Activated CD8-positive, alpha-beta memory T cell treated with anti-CD3 and anti-CD28 coated beads, Interleukin-2, amount 10 ng/mL, durations not matched to agents 7 days and 5 days (primary cell): ENCODE data around the gene RIPPLY3. TPM values are rescaled to one million over a fixed set of nuclear protein-coding genes. Genes with fewer than 3 reads are reported as not detected.

ENCODE experiments used
- ATAC-seq: fragments of 150-1000 bp; cut with Tn5 transposase; one replicate; pipeline ENCODE4 v1.10.0; 2021; ENCODE audit warnings: moderate library complexity
- CTCF ChIA-PET: fragments of 350-600 bp; sonication (Branson Sonifier 250); formaldehyde crosslinking; loops from one replicate; lab custom pipeline; 2021; ENCODE audit warnings: antibody characterized with exemption; lab: Charles Lee
- DNase-seq: peaks from one replicate; pipeline ENCODE4 v3.0.0-alpha.2; 2020
- H3K27ac Mint-ChIP-seq: one replicate; pipeline ENCODE4 v1.8.0; 2021; ENCODE audit warnings: mild to moderate bottlenecking, mixed read lengths
- H3K27me3 Mint-ChIP-seq: one replicate; pipeline ENCODE4 v1.8.0; 2021; ENCODE audit warnings: mixed read lengths
- H3K36me3 Mint-ChIP-seq: one replicate; pipeline ENCODE4 v1.8.0; 2021; ENCODE audit warnings: mild to moderate bottlenecking, mixed read lengths
- H3K4me1 Mint-ChIP-seq: one replicate; pipeline ENCODE4 v1.8.0; 2021; ENCODE audit warnings: mixed read lengths
- H3K4me3 Mint-ChIP-seq: one replicate; pipeline ENCODE4 v1.8.0; 2021; ENCODE audit warnings: mild to moderate bottlenecking, moderate library complexity, mixed read lengths
- H3K9me3 Mint-ChIP-seq: one replicate; pipeline ENCODE4 v1.8.0; 2022; ENCODE audit warnings: low read depth, mixed read lengths
- total RNA-seq, 2 experiments: library from RNA; stranded (reverse); gene quantifications; one replicate each; pipeline ENCODE4 v1.2.3, GENCODE V29; 2021

Gene RIPPLY3, protein sequence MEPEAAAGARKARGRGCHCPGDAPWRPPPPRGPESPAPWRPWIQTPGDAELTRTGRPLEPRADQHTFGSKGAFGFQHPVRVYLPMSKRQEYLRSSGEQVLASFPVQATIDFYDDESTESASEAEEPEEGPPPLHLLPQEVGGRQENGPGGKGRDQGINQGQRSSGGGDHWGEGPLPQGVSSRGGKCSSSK
- under 1 TPM in 1 of 2 experiments, not detected in 1; 0.14 TPM for total RNA-seq

DNA sequence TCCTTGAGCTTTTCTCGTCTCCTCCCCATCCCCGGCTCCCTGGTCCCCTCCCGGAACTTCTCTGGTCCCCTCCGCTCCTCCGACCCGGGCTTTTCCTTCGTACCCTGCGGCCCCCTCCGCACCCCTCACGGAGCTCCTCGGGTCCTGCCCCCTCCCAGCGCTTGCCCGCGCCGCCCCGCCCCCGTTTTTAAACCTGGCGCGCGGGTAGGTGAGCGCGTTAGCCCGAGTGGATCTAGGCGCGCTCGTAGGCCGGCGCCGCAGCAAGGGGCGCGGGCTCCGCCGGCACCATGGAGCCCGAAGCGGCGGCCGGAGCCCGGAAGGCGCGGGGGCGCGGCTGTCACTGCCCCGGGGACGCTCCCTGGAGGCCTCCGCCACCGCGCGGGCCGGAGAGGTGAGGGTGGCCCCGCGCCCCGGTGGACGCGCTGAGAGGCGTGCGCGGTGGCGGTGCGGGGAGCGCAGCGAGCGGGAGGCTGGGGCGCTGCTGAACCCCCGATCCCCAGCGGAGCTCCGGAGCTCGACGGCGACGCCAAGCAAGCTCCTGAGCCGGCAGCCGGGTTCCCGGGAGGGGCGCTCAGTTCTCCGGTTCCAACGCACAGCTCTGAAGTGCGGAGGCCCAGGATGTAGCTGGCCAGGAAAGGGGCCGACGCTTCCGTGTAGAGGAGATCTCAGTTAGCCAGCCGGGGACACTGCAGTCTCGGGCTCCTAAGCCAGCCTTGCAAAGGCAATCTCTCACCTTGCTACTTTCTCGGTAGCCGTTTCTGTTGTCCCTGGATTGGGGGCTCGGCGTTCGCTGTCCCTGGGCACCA lies at the start of gene RIPPLY3:
Gene RIPPLY3 (plus strand): TSS at position 217 of the 806 bp plus-strand sequence. CDS start 71 bp downstream, at position 288.
- Mint-ChIP-seq H3K36me3 (peaks cover 2% of the 10 kb centered on the region), H3K27ac (no peak within 1 kb of the TSS), H3K27me3 (peaks cover 35% of the 10 kb centered on the region), H3K9me3 (no peaks in the 10 kb centered on the region), H3K4me1 (peaks cover 21% of the 10 kb centered on the region), H3K4me3 (peak within 1 kb of the TSS; percentile 62)
- ATAC-seq (peak; percentile 44), DNase-seq (no peak)
- CTCF ChIA-PET, result interaction anchor here (1.1 to 3.5 kb wide), 8 partner anchors 15 to 376 kb away, joined by 3 to 13 read pairs (median 4); partner anchors contain the start of gene HLCS

DNA sequence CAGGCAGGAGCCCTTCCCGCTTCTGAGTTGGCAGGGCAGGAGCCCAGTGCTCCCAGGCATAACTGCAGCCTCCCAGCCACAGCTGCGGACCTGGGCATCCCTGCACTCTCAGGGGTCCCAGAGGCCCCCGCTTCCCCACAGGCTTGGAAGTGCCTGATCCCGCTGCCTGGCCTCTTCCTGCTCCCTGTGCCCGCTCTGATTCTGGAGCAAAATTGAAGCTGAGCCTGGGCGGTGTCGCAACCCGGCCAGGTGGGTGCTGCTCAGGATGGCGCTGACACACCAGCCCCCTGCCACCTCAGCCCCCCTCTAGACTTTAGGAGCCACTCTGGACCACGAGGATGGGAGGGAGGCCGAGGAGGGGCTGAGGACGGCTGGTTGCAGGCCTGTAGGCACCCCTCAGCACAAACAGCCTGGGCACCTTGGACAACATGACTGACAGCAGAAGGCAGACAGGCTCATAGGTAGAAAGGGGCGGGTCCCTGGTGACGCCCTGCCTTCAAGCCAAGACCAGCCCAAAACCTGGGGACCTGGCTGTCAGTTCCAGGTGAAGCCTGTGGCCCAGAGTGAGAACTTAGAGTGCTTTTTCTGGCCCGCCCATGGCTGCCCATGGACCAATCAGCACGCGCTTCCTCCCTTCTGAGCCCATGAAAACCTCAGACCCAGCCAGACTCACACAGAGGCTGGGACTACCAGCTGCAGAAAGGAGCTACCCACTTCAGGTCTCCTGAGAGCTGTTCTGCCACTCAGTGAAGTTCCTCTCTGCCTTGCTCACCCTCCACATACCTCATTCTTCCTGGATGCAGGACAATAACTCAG lies 47.3 kb upstream of the RIPPLY3 start:
- no peak for DNase-seq
- Mint-ChIP-seq H3K27me3 (no peaks in the 10 kb centered on the region), H3K9me3 (no peaks in the 10 kb centered on the region), H3K27ac (no peak overlapping the region), H3K4me3 (no peak overlapping the region), H3K36me3 (peaks cover 18% of the 10 kb centered on the region), H3K4me1 (no peaks in the 10 kb centered on the region)
- ATAC-seq, result no peak
- CTCF ChIA-PET, result no interaction called here

DNA sequence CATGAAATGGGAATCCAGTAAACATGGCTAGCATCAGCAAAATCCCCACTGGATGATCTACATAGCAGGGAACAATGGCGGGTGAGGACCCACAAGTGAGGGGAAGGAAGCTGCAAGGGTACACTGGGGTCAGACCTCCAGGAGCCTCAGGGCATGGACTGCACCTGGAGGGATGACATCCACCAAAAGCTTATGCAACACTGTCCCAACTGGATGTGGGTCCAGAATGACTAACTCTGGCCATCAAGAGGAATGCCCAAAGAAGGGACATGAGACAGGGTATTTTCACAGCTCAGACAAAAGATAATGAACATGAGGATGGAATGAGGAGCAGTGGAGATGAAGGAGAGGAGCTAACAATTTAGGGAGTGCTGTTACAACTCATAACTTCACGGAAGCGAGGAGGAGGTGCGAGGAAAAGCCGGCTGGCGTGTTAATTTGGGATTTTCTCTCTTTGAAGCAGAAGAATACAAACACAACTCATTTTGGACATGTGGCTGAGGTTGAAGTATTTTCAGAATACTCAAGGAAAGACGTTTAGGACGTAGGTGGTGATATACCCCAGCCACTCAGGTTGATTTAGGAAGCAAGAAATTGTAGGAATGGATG lies 45.7 kb upstream of the RIPPLY3 start:
- no peak for DNase-seq
- peaks cover 19% of the 10 kb centered on the region for H3K36me3 Mint-ChIP-seq
- peaks cover 14% of the 10 kb centered on the region for H3K4me1 Mint-ChIP-seq
- no peak for ATAC-seq
- H3K4me3 Mint-ChIP-seq, result no peak overlapping the region
- no peaks in the 10 kb centered on the region for H3K27me3 Mint-ChIP-seq
- no peaks in the 10 kb centered on the region for H3K9me3 Mint-ChIP-seq
- no peak overlapping the region for H3K27ac Mint-ChIP-seq
- CTCF ChIA-PET, result no interaction called here

DNA sequence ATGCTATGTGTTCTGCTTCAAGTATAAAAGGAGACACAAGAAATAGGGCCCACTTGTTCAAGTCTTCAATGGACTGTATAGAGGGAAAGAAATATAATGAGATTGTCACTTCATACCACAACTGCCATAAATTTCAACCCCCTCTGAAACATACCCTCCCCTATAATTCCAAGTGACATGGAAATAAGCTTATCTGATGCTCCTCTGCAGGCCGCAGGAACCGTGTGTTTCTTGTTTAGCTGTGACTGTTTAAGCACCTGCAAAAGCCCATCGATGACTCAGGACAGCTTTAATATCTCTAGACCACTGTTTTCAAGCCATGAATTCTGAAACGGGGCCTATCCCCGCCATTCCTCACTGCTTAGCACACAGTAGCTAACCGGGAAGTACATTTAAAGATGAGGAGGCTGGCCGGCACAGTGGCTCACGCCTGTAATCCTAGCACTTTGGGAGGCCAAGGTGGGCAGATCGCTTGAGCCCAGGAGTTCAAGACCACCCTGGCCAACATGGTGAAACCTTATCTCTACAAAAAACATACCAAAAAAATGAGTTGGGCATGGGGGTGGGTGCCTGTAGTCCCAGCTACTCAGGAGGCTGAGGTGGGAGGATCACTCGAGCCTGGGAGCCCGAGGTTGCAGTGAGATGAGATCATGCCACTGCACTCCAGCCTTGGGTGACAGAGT lies 44.3 kb upstream of the RIPPLY3 start:
- H3K4me3 Mint-ChIP-seq, result no peak overlapping the region
- ATAC-seq (no peak), DNase-seq (no peak)
- no peak overlapping the region for H3K27ac Mint-ChIP-seq
- H3K27me3 Mint-ChIP-seq, result no peaks in the 10 kb centered on the region
- peaks cover 16% of the 10 kb centered on the region for H3K36me3 Mint-ChIP-seq
- peaks cover 17% of the 10 kb centered on the region for H3K4me1 Mint-ChIP-seq
- H3K9me3 Mint-ChIP-seq, result no peaks in the 10 kb centered on the region
- CTCF ChIA-PET, result interaction anchor here (0.6 to 1.6 kb wide), 2 partner anchors 15 to 795 kb away, joined by 3 to 5 read pairs; no protein-coding TSS in a partner anchor

DNA sequence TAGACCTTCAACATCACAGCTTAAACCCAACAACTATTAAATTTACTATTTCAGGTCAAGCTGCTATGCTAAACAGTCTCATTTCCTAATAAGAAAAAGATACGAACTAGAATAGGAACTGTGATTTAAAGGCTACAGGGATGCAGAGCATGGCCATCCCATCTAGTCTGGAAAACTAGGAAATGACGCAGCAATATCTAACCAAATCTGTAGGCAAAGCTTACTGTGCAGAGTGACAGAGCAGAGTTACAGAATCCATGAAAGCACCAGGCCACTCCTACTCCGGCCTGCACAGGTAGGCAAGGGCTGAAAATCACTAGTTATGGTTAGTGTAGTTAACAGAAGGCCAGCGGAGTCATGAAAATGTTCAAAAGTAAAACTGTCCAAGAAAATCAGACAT lies 42.1 kb upstream of the RIPPLY3 start:
- no peak overlapping the region for H3K27ac Mint-ChIP-seq
- CTCF ChIA-PET, result interaction anchor here (1.1 kb wide), 1 partner anchor 16 kb away, joined by 3 read pairs; no protein-coding TSS in a partner anchor
- no peaks in the 10 kb centered on the region for H3K27me3 Mint-ChIP-seq
- ATAC-seq (no peak), DNase-seq (no peak)
- H3K36me3 Mint-ChIP-seq, result peaks cover 14% of the 10 kb centered on the region
- H3K9me3 Mint-ChIP-seq, result no peaks in the 10 kb centered on the region
- H3K4me3 Mint-ChIP-seq, result no peak overlapping the region
- H3K4me1 Mint-ChIP-seq, result peaks cover 21% of the 10 kb centered on the region

DNA sequence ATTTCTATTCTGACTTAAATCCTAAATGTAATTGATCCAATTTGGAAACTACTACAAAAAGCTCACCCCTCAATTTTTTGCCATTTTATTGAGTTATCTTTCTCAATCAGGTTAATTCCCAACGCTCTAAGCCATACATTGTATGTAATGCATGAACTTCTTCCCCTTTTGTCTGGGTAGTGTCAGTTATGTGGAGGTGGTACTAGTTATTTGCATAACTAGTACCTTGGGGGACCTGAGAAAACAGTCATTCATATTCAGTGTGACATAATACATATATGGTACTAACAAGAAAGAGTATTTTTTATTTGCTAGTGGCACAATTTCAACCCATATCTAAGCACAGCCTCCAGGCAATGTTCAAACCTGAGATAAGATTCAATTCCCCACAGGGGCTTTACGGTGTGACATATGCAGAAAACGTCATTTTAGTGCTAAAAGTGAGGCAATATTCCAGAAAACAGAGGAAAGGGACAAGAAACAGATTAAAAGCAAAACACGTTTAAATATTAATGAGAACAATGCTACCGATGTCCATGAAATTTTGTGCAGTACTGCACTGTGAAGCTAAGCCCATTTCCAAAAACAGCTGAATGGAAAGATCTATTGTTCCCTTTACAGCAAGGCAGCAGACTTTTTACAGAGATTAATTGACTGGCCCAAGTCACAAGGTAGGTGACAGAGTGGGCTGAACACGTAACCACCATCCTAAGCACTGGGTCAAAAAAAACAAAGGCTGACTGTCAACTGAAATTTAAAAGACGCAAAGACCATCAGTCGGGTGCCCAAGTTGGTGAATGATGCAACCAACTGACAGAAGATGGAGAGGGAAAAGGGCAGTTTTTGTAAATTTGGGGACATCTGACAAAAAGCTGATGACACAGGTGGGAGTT lies 41.4 kb upstream of the RIPPLY3 start:
- Mint-ChIP-seq H3K27ac (peak overlapping the region; percentile 81), H3K36me3 (peaks cover 11% of the 10 kb centered on the region), H3K4me3 (peak overlapping the region; percentile 75), H3K4me1 (peaks cover 21% of the 10 kb centered on the region), H3K9me3 (no peaks in the 10 kb centered on the region), H3K27me3 (no peaks in the 10 kb centered on the region)
- CTCF ChIA-PET, result interaction anchor here (0.9 to 4.2 kb wide), 9 partner anchors 12 to 121 kb away, joined by 3 to 22 read pairs (median 3); partner anchors contain the start of gene RIPPLY3
- DNase-seq (no peak), ATAC-seq (no peak)

DNA sequence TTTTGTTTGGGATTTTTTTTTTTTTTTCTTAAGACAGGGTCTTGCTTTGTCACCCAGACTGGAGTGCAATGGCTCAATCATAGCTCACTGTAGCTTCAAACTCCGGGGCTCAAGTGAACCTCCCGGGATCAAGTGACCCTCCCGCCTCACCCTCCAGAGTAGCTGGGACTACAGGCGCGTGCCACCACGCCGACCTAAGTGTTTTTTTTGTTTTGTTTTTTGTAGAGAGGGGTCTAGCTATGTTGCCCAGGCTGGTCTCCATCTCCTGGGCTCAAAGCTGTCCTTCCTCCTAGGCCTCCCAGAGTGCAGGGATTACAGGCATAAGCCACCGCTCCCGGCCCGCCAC lies 40.8 kb upstream of the RIPPLY3 start:
- peak overlapping the region; percentile 75 for H3K4me3 Mint-ChIP-seq
- H3K36me3 Mint-ChIP-seq, result peaks cover 8% of the 10 kb centered on the region
- no peak for DNase-seq
- CTCF ChIA-PET, result interaction anchor here (0.9 to 4.2 kb wide), 8 partner anchors 11 to 120 kb away, joined by 3 to 22 read pairs (median 4); partner anchors contain the start of gene RIPPLY3
- H3K27me3 Mint-ChIP-seq, result no peaks in the 10 kb centered on the region
- H3K9me3 Mint-ChIP-seq, result no peaks in the 10 kb centered on the region
- ATAC-seq, result peak; percentile 11
- peak overlapping the region; percentile 81 for H3K27ac Mint-ChIP-seq
- peaks cover 21% of the 10 kb centered on the region for H3K4me1 Mint-ChIP-seq

DNA sequence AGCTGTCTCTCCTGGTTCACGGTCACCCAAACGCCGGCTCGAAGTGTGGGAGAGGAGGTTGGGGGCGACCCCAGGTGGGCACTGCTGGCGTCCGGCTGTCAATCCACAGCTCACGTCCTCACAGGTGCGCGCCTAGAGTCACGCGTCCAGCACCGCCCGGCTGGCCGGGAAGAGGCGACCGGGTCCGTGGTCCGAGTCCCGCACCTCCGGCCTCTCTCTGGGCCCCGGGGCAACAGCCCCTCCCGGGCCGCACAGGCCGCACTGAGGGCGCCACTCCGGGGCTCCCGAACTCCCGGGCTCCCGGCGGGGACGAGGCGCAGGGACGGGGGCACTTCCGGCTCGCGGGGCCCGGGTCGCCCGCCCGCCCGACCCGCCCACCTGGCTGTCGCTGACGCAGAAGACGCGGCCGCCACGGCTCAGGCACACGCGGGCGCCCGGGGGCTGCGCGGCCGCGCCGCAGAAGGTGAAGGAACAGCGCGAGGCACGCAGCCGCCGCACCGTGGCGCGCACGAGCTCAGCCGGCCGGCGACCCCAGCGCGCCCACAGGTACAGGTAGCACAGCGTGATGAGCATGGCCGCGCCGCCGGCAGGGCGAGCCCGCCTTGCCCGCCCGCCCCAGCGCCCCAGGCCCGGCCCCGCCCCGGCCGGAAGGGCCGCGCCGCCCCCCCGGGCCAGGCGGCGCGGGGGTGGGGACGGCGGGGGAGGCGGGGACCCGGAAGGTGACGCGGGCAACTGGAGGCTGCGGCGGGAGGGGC lies 40.3 kb upstream of the RIPPLY3 start, which contains the start of gene HLCS:
Gene HLCS (minus strand): TSS at position 604 of the 755 bp plus-strand sequence. CDS start 31 bp downstream, at position 573.
- CTCF ChIA-PET, result interaction anchor here (0.9 to 4.2 kb wide), 10 partner anchors 11 to 597 kb away, joined by 3 to 22 read pairs (median 4); partner anchors contain the start of gene RIPPLY3

DNA sequence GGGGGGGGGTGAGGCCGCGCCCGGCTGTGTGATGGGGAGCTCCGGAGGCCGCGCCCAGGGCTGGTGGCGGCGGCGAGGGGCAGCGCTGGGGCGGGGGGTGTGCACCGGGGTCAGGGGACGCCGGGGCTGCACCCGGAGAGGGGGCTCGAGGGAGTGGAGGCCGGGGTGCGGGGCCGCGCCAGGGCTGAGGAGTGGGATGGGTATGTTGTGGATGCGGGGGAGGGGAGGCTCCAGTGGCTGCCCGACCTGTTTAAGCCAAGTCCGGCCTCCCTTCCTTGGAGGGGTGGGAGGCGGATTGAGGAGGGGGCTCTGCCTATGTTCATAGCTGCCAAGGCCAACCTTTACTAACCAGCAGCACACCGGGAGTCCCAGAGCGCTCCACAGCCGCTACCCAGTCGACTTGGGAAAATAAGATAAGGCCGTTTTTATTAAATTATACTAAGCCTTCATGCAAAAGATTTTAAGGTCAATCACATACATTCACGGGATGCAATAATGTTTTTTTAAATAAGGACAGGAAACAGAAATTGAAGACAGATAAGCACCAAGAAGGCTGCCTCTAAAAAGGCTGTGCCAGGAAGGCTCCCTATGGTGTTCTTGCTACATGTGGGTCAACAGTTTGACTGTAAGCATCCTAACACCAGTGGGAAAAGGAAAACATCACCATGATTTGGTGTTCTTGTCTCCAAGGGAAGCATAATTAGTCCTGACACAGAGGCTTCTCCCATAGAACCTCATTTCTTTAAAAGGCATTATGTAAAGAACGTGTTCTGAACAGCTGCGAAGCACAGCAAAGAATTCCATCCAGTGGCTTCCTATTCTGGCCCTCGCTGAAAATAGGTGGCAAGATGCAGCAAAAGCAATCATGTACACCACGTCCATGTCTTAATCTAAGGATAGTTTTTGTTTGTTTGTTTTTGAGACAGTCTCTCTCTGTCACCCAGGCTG lies 39.4 kb upstream of the RIPPLY3 start:
- Mint-ChIP-seq H3K27me3 (no peaks in the 10 kb centered on the region), H3K27ac (peak overlapping the region; percentile 76), H3K9me3 (no peaks in the 10 kb centered on the region), H3K36me3 (peaks cover 2% of the 10 kb centered on the region), H3K4me1 (peaks cover 21% of the 10 kb centered on the region), H3K4me3 (peak overlapping the region; percentile 70)
- DNase-seq (no peak), ATAC-seq (no peak)
- CTCF ChIA-PET, result interaction anchor here (0.9 to 4.2 kb wide), 6 partner anchors 10 to 596 kb away, joined by 3 to 22 read pairs (median 8); partner anchors contain the start of gene RIPPLY3

More for the DNA sequence above, 40.3 kb upstream of the RIPPLY3 start, which contains the start of gene HLCS:
- H3K9me3 Mint-ChIP-seq, result no peaks in the 10 kb centered on the region
- peaks cover 4% of the 10 kb centered on the region for H3K36me3 Mint-ChIP-seq
- peak; percentile 90 for ATAC-seq
- peak within 1 kb of the TSS; percentile 75 for H3K4me3 Mint-ChIP-seq
- H3K27me3 Mint-ChIP-seq, result no peaks in the 10 kb centered on the region
- H3K27ac Mint-ChIP-seq, result peak within 1 kb of the TSS; percentile 81
- H3K4me1 Mint-ChIP-seq, result peaks cover 21% of the 10 kb centered on the region
- peak; percentile 83 for DNase-seq

DNA sequence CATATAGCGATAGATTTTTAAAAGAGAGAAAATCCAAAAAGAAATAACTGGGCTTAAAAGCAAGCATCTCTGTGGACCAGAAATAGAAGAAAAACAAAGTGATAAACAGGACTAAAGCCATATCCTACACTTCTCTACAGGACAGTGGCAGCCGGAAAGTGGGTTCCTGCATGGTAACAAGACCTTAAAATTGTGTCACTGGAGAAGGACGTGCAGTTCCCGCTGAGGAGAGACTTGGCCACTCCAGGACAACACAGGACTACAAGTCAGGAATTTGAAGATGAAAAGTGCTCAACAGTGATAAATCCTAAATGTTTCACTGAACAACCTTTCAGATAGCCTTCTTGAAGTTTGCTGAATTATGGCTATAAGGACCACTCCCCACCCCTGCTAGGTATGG lies 38.1 kb upstream of the RIPPLY3 start:
- Mint-ChIP-seq H3K9me3 (no peaks in the 10 kb centered on the region), H3K4me3 (no peak overlapping the region), H3K4me1 (peaks cover 21% of the 10 kb centered on the region), H3K36me3 (peaks cover 2% of the 10 kb centered on the region), H3K27ac (no peak overlapping the region), H3K27me3 (no peaks in the 10 kb centered on the region)
- no peak for DNase-seq
- no peak for ATAC-seq
- CTCF ChIA-PET, result interaction anchor here (3.5 to 4.2 kb wide), 3 partner anchors 8 to 21 kb away, joined by 12 to 22 read pairs (median 17); no protein-coding TSS in a partner anchor
